Neutrophil (primary cell): Measurements from ENCODE around the gene MT1B.

Source experiments
- H3K27ac ChIP-seq: fragments of 200-600 bp; sonication (generic); 2 replicates; pipeline ENCODE4 v1.5.1; 2016; ENCODE audit warnings: mild to moderate bottlenecking, moderate library complexity
- H3K27me3 ChIP-seq: fragments of 200-600 bp; sonication (generic); 2 replicates; pipeline ENCODE4 v1.6.0; 2016; ENCODE audit warnings: mild to moderate bottlenecking
- H3K36me3 ChIP-seq: fragments of 200-600 bp; sonication (generic); 2 replicates; pipeline ENCODE4 v1.5.1; 2017
- H3K4me1 ChIP-seq, 2 experiments: fragments of 200-600 bp in 1 of 2; sonication (generic) in 1 of 2; 1 replicate in 1 of 2; 2 replicates in 1 of 2; pipeline versions ENCODE4 v1.5.1 to v1.6.1; 2013 to 2016; ENCODE audit warnings: low read depth in 1 of 2, low read length in 1 of 2, mild to moderate bottlenecking in 1 of 2, moderate library complexity in 1 of 2; ENCODE audit not compliant: control insufficient read depth in 1 of 2, insufficient read depth in 1 of 2
- H3K4me3 ChIP-seq, 2 experiments: fragments of 200-600 bp in 1 of 2; sonication (generic) in 1 of 2; 1 replicate in 1 of 2; 2 replicates in 1 of 2; pipeline ENCODE4 v1.5.1; 2013 to 2016; ENCODE audit warnings: low read depth in 1 of 2, low read length in 1 of 2, mild to moderate bottlenecking in 1 of 2, moderate library complexity in 1 of 2
- H3K9me3 ChIP-seq: fragments of 200-600 bp; sonication (generic); 2 replicates; pipeline ENCODE4 v1.5.1; 2016
- TF ChIP-seq, protein P1 (sequence below): fragments of 200-600 bp; sonication (generic); IDR thresholded peaks from 2 replicates; pipeline ENCODE4 v1.5.1; 2016; ENCODE audit warnings: antibody characterized with exemption

The MT1B gene

DNA sequence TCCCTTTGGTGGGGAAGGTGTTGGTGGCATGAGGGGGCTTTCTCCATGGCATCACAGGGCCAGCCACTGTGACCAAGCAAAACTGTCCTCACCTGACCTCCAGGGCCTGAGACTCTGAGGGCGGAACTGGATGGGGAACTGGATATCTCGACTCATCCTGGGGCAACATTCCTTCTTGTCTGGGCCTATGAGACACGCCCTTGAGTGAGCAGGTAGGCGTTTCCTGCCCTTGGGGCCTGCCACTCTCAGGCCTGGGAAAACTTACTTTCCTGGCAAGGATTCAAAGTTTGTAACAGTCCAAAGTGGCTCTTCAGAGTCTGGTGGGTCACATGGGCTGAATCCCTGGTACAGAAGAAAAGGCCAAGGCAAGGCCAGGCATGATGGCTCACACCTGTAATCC lies 40.2 kb downstream of the MT1B start:
- TF ChIP-seq, protein P1, sequence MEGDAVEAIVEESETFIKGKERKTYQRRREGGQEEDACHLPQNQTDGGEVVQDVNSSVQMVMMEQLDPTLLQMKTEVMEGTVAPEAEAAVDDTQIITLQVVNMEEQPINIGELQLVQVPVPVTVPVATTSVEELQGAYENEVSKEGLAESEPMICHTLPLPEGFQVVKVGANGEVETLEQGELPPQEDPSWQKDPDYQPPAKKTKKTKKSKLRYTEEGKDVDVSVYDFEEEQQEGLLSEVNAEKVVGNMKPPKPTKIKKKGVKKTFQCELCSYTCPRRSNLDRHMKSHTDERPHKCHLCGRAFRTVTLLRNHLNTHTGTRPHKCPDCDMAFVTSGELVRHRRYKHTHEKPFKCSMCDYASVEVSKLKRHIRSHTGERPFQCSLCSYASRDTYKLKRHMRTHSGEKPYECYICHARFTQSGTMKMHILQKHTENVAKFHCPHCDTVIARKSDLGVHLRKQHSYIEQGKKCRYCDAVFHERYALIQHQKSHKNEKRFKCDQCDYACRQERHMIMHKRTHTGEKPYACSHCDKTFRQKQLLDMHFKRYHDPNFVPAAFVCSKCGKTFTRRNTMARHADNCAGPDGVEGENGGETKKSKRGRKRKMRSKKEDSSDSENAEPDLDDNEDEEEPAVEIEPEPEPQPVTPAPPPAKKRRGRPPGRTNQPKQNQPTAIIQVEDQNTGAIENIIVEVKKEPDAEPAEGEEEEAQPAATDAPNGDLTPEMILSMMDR = no peak
- Histone ChIP-seq H3K9me3 (no peaks in the 10 kb centered on the region), H3K27ac (no peak overlapping the region), H3K36me3 (no peaks in the 10 kb centered on the region), H3K4me1 (no peaks in the 10 kb centered on the region), H3K27me3 (no peaks in the 10 kb centered on the region), H3K4me3 (no peak overlapping the region)

DNA sequence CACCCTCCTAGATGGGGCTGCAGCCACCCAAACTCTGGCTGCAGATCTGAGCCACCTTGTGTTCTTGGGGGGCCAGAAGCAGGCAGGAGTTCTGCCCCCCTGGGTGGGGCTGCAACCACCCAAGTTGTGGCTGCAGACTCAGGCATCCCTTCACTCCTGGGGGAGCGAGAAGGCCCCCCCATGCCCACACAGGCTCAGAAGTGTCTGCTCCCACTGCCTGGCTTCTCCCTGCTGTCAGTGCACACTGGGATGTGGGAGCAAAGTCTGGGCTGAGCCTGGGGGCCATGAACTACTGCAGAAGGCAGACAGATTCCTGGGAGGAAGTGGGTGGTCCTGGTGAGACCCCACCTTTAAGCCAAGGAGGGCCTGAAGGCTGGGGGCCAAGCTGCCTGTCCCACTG lies 43.6 kb downstream of the MT1B start:
- Histone ChIP-seq H3K27ac (no peak overlapping the region), H3K36me3 (no peaks in the 10 kb centered on the region), H3K27me3 (no peaks in the 10 kb centered on the region), H3K4me3 (no peak overlapping the region), H3K9me3 (no peaks in the 10 kb centered on the region), H3K4me1 (no peaks in the 10 kb centered on the region)
- TF ChIP-seq, protein P1 = no peak

DNA sequence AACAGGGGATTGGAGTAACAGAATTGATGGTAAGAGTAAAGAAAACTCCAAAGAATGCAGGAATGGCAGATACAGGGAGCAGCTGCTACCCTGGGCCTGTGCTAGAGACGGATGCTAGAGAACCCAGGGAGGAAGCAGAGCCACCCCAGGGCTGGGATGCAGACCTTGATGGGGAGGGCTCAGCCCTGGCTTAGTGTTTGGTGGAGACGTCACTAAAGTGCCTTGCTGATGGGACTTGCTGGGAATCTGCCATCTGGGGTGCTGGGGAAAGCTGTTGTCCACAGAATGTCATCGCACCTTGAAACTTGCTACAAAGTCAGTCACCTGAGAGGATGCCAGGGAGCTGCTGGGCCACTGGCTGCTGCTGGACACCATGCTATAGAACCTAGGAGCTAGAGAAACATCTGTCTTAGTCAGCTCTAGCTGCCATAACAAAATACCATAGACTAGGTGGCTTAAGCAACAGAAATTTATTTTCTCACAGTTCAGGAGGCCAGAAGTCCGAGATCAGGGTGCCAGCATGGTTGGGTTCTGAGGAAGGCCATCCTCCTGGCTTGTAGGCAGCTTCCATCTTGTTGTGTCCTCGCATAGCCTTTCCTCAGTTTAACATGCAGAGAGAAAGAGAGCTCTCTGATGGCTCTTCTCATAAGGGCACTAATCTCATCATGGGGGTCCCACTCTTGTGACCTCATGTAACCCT lies 45.9 kb downstream of the MT1B start:
- no peak overlapping the region for H3K27ac ChIP-seq
- H3K4me3 ChIP-seq = no peak overlapping the region
- no peaks in the 10 kb centered on the region for H3K36me3 ChIP-seq
- peaks cover 0 to 7% of the 10 kb centered on the region in 2 experiments for H3K4me1 ChIP-seq
- no peaks in the 10 kb centered on the region for H3K27me3 ChIP-seq
- no peaks in the 10 kb centered on the region for H3K9me3 ChIP-seq
- TF ChIP-seq, protein P1 = no peak

DNA sequence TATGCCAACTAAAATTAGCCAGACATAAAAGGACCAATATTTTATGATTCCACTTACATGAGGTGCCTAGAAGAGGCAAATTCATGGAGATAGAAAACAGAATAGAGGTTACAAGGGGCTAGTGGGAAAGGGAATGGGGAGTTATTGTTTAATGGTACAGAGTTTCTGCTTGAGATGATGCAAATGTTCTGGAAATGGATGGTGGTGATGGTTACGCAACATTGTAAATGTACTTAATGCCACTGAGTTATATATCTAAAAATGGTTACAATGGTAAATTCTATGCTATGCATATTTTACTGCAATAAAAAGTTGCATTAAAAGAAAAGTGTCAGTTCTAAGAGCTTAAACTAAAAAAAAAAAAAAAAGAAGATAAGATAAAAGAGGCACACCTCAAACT lies 48.5 kb downstream of the MT1B start:
- TF ChIP-seq, protein P1 = no peak
- H3K4me3 ChIP-seq = no peak overlapping the region

DNA sequence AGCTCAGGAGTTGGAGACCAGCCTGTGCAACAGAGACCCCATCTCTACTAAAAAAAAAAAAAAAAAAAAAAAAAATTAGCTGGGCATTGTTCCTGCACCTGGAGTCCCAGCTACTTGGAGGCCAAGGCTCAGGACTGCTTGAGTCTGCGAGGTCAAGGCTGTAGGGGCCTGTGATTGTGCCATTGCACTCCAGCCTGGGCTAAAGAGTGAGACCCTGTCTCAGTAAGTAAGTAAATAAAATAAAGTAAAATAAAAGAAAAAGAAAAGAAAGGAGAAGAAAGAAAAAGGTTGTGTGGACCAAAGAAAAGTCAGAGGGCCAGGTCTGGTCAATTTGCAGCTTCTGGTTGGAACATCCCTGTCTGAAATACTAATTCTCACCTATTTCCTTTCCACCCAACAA lies 48.9 kb downstream of the MT1B start:
- no peak overlapping the region for H3K4me3 ChIP-seq

More for the DNA sequence above, 48.5 kb downstream of the MT1B start:
- no peaks in the 10 kb centered on the region for H3K9me3 ChIP-seq
- peaks cover 0 to 7% of the 10 kb centered on the region in 2 experiments for H3K4me1 ChIP-seq
- H3K27me3 ChIP-seq = no peaks in the 10 kb centered on the region
- H3K27ac ChIP-seq = no peak overlapping the region
- H3K36me3 ChIP-seq = no peaks in the 10 kb centered on the region

More for the DNA sequence above, 48.9 kb downstream of the MT1B start:
- Histone ChIP-seq H3K4me1 (peaks cover 0 to 7% of the 10 kb centered on the region in 2 experiments), H3K36me3 (no peaks in the 10 kb centered on the region), H3K9me3 (no peaks in the 10 kb centered on the region), H3K27ac (no peak overlapping the region), H3K27me3 (no peaks in the 10 kb centered on the region)
- TF ChIP-seq, protein P1 = no peak
